ENCODE measurements around the gene MAP3K20.

DNA sequence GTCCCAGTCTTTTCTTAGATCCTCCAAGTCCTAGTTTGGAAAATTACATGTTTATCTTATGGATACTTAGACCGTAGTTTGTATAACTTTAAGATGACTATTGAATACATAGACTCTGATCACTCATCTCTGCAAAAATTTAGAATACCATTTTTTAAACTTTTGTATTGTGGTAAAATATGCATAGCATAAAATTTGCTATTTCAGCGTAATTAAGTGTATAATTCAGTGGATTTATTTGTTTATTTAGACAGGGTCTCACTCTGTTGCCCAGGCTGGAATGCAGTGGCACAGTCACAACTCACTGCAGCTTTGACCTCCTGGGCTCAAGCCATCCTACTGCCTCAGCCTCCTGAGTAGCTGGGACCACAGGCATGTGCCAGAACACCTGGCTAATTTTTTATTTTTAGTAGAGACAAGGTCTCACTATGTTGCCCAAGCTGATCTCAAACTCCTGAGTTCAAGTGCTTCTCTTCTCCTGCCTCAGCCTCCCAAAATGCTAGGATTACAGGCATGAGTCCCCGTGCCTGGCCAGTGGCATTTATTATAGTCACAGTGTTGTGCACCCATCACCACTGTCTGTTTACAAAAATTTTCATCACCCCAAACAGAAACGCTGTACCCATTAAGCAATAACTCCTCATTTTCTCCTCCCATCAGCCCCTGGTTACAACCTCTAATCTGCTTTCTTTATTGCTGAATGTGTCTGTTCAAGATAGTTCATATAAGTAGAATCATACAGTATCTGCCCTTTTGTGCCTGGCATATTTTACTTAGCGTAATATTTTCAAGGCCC, 90.0 kb downstream of the MAP3K20 start:
- TF ChIP-seq POLR2A (IDR thresholded peaks at IDR 0.05; ENCODE audit: low read depth, low read length) (no peak), TAF1 (IDR thresholded peaks at IDR 0.05; ENCODE audit: borderline replicate concordance, low read depth, low read length) (no peak)
